Kidney (tissue), 2 donors: ENCODE results near the gene FAM162A. TPM values are rescaled to one million over a fixed set of nuclear protein-coding genes. Genes with fewer than 3 reads are reported as not detected.

Experiments
- polyA plus RNA-seq: library from polyadenylated mRNA; stranded (reverse); fragments of 350-450 nt; fragmentation: Illumina TruSeq; extraction: RNeasy Lipid Tissue Mini Kit (QIAGEN cat#74804); gene quantifications from one replicate; pipeline ENCODE4 v1.2.3, GENCODE V29; 2014; ENCODE audit warnings: low read depth, low replicate concordance; ENCODE audit not compliant: insufficient read depth
- total RNA-seq: library from RNA; stranded (reverse); fragmentation: NEBNext Ultra II Directional; extraction: Animal tissue kit (Norgen Biotek cat#: 25700); gene quantifications from one replicate; pipeline ENCODE4 v1.2.1, GENCODE V29; 2021
- donor health status: DM: yes; HTN: yes; CAD: no.

FAM162A gene
- total and polyA plus RNA-seq, 2 donors from 2014 or later: 46.6 to 213 TPM

Other genes with a start within 250 kb of the FAM162A start
- gene CASR, start 200.5 kb upstream of the FAM162A start, total RNA-seq: 72.8 TPM
- 14.8 TPM for gene CASR, start 200.5 kb upstream of the FAM162A start, polyA plus RNA-seq
- 4.6 TPM for gene CSTA, start 58.9 kb upstream of the FAM162A start, total RNA-seq
- gene CSTA, start 58.9 kb upstream of the FAM162A start, polyA plus RNA-seq: 0.80 TPM
- gene MIX23, start 951 bp upstream of the FAM162A start, total RNA-seq: 27.9 TPM
- 84.0 TPM for gene MIX23, start 951 bp upstream of the FAM162A start, polyA plus RNA-seq
- gene WDR5B, start 31.9 kb downstream of the FAM162A start, total RNA-seq: 8.8 TPM
- 3.8 TPM for gene WDR5B, start 31.9 kb downstream of the FAM162A start, polyA plus RNA-seq
- gene KPNA1, start 130.8 kb downstream of the FAM162A start, total RNA-seq: 64.5 TPM
- 16.8 TPM for gene KPNA1, start 130.8 kb downstream of the FAM162A start, polyA plus RNA-seq
- 54.0 TPM for gene PARP9, start 180.1 kb downstream of the FAM162A start, total RNA-seq
- gene PARP9, start 180.1 kb downstream of the FAM162A start, polyA plus RNA-seq: 27.8 TPM
- gene DTX3L, start 180.2 kb downstream of the FAM162A start, total RNA-seq: 58.0 TPM
- 8.4 TPM for gene DTX3L, start 180.2 kb downstream of the FAM162A start, polyA plus RNA-seq
- gene PARP15, start 193.5 kb downstream of the FAM162A start, total RNA-seq: 4.9 TPM
- not detected for gene PARP15, start 193.5 kb downstream of the FAM162A start, polyA plus RNA-seq